Activated T-cell treated with anti-CD3 and anti-CD28 coated beads, Interleukin-2, amount 50 U/mL, for 1 hour (primary cell): Measurements from ENCODE around the gene RAPGEF4.
"Not testable (repeated sequence)": the region's sequence is repeated elsewhere in the genome, so short reads cannot be mapped to it uniquely, and the experiment has no call there.

ENCODE experiments used
- DNase-seq: peaks from one replicate; pipeline ENCODE4 v3.0.0-alpha.2; 2020

RAPGEF4 gene

GRCh38 chr2:172726172-172726735 lies 9.4 kb upstream of the RAPGEF4 start:
- no peak for DNase-seq

- no peak for DNase-seq
Measured at GRCh38 chr2:172730411-172730810, 5.2 kb upstream of the RAPGEF4 start.

- no peak for DNase-seq
Measured at GRCh38 chr2:172734711-172735581, 699 bp upstream of the RAPGEF4 start.

- no peak for DNase-seq
Measured at GRCh38 chr2:172736424-172737174, 954 bp downstream of the RAPGEF4 start.

- DNase-seq: no peak
Measured at GRCh38 chr2:172739661-172740266, 4.1 kb downstream of the RAPGEF4 start.

- DNase-seq: no peak
Measured at GRCh38 chr2:172740856-172741255, 5.2 kb downstream of the RAPGEF4 start.

- DNase-seq: no peak
Measured at GRCh38 chr2:172742931-172743540, 7.4 kb downstream of the RAPGEF4 start.

GRCh38 chr2:172743898-172744297 lies 8.3 kb downstream of the RAPGEF4 start:
- DNase-seq: no peak

- DNase-seq: no peak
Measured at GRCh38 chr2:172745636-172746035, 10.0 kb downstream of the RAPGEF4 start.

GRCh38 chr2:172748543-172748942 lies 12.9 kb downstream of the RAPGEF4 start:
- DNase-seq: not testable (repeated sequence)

GRCh38 chr2:172749388-172749787 lies 13.7 kb downstream of the RAPGEF4 start:
- DNase-seq: no peak

- DNase-seq: no peak
Measured at GRCh38 chr2:172751564-172751963, 15.9 kb downstream of the RAPGEF4 start.

- DNase-seq: no peak
Measured at GRCh38 chr2:172753610-172754009, 18.0 kb downstream of the RAPGEF4 start.

GRCh38 chr2:172759441-172759840 lies 23.8 kb downstream of the RAPGEF4 start:
- no peak for DNase-seq

- no peak for DNase-seq
Measured at GRCh38 chr2:172761306-172761705, 25.7 kb downstream of the RAPGEF4 start.

GRCh38 chr2:172762574-172762973 lies 26.9 kb downstream of the RAPGEF4 start:
- DNase-seq: no peak

GRCh38 chr2:172763079-172763478 lies 27.4 kb downstream of the RAPGEF4 start:
- DNase-seq: no peak

- DNase-seq: no peak
Measured at GRCh38 chr2:172765662-172766061, 30.0 kb downstream of the RAPGEF4 start.

- no peak for DNase-seq
Measured at GRCh38 chr2:172768401-172768800, 32.8 kb downstream of the RAPGEF4 start.

- no peak for DNase-seq
Measured at GRCh38 chr2:172769879-172770278, 34.2 kb downstream of the RAPGEF4 start.

- DNase-seq: no peak
Measured at GRCh38 chr2:172770887-172771286, 35.2 kb downstream of the RAPGEF4 start.

GRCh38 chr2:172772633-172773032 lies 37.0 kb downstream of the RAPGEF4 start:
- no peak for DNase-seq

- no peak for DNase-seq
Measured at GRCh38 chr2:172774302-172774701, 38.7 kb downstream of the RAPGEF4 start.
